ENCODE data around the gene EDA2R. TPM values are rescaled to one million over a fixed set of nuclear protein-coding genes. Genes with fewer than 3 reads are reported as not detected.

EDA2R gene, protein sequence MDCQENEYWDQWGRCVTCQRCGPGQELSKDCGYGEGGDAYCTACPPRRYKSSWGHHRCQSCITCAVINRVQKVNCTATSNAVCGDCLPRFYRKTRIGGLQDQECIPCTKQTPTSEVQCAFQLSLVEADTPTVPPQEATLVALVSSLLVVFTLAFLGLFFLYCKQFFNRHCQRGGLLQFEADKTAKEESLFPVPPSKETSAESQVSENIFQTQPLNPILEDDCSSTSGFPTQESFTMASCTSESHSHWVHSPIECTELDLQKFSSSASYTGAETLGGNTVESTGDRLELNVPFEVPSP
- 0.39 and 1.9 TPM in 2 replicates for total RNA-seq
- polyA plus RNA-seq, result 1.5 and 1.9 TPM in 2 replicates
- polyA plus RNA-seq (2011; cell fraction: cytosol; rRNA removed), result 0.93 and 1.1 TPM in 2 replicates
- polyA plus RNA-seq (2011; cell fraction: nucleus; rRNA removed), result 8.9 and 10.4 TPM in 2 replicates
- 9.9 and 10.1 TPM in 2 replicates for polyA plus RNA-seq (2012)
- polyA minus RNA-seq, result 4.1 and 4.4 TPM in 2 replicates
- not detected for polyA minus RNA-seq (2011; cell fraction: cytosol; rRNA and poly(A)+ RNA removed)
- 2.9 and 5.0 TPM in 2 replicates for polyA minus RNA-seq (2011; cell fraction: nucleus; rRNA and poly(A)+ RNA removed)
- percentile 42 among the genes with signal in this experiment for Bru-seq, nascent RNA
- percentile 30 among the genes with signal in this experiment for BruChase-seq, experiment 1, labeled RNA remaining after a 6-hour chase
- percentile 35 among the genes with signal in this experiment for BruChase-seq, experiment 2, labeled RNA remaining after a 2-hour chase
- long read RNA-seq, partial matches to known transcripts, result 0 of 2 reads
- long read RNA-seq, other reads (novel, unspliced or antisense), result 2 of 2 reads

DNA sequence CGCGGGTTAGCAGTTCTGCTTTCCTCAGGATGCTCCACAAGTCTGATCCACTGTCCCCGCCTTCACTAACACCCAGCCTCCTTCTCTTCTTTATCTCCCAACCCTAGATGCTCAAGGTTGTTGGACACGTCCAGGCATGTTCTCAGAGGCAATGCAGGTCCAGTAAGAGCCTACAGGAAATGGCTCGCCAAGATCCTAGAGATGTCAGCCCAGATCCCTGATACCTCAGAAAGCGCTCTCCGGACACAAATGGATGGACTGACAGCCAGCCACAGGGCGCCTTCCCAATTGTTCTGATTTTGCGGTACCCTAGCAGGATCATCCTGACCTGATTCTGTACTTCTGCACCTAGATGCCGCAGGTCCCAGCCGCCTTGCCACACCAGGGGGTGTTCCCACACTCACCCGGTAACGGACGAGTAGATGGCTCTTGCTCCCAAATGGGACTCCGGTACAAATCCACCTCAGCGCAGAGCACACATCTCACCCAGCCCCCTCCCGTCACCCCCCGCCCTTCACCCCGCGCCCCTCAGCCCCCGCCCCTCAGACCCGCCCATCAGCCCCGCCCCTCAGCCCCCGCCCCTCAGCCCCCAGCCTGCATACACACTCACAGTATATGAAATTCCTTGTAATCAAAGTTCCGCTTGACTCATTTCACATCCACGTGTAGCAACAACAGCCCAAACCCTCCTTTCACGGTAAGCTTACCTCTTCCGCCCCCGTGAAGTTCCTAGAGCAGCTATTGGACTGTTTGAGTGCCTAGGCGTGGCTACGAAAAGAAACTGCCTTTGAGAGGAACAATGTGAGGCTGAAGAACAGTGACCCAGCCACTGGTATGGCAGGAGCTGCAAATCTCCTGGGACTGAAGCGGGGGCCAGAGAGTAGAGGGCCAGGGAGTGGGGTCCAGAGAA is at the start of gene EDA2R:
TSS of gene EDA2R (minus strand) at position 488 of the 910 bp plus-strand sequence. CDS start 23,058 bp downstream, outside the sequence.
- Histone ChIP-seq H3K4me1 (ENCODE audit: control insufficient read depth, extremely low read depth, insufficient read depth, low read length) (no peaks in the 10 kb centered on the region), H3K9ac (replicated peaks; ENCODE audit: extremely low read depth, insufficient read depth, low read length) (no peak within 1 kb of the TSS), H4K20me1 (replicated peaks; ENCODE audit: control insufficient read depth, extremely low read depth, insufficient read depth, low read length) (no peaks in the 10 kb centered on the region), H3K79me2 (ENCODE audit: control insufficient read depth, insufficient read depth, low read length) (no peaks in the 10 kb centered on the region), H3K4me3 (replicated peaks in 1 of 3; ENCODE audit: insufficient read depth in 1 of 3, low read depth in 1 of 3, low read length in 3 of 3) (peak within 1 kb of the TSS; percentile 1 to 37 (median 21)), H3K27me3 (ENCODE audit: control insufficient read depth in 2 of 2, insufficient read depth in 2 of 2, low read length in 2 of 2) (no peaks in the 10 kb centered on the region), H3K27ac (ENCODE audit: insufficient read depth, low read depth, low read length) (peak within 1 kb of the TSS; percentile 17), H3K36me3 (ENCODE audit: control insufficient read depth in 2 of 2, extremely low read depth in 1 of 2, insufficient read depth in 2 of 2, low read length in 2 of 2) (no peaks in the 10 kb centered on the region), H3K9me3 (replicated peaks; ENCODE audit: control insufficient read depth, insufficient read depth, low read length) (no peaks in the 10 kb centered on the region), H3K4me2 (ENCODE audit: insufficient read depth, low read length) (no peak within 1 kb of the TSS), H3K9me1 (replicated peaks; ENCODE audit: control insufficient read depth, extremely low read depth, insufficient read depth, low read length) (no peaks in the 10 kb centered on the region), H2AFZ (ENCODE audit: low read depth, low read length) (no peak within 1 kb of the TSS)
- no TSS peak for BruUV-seq (replicated peaks)
- dilution Hi-C loops (cut with MboI; ENCODE audit: extremely low pct_ligation_motif_present, low sequenced_read_pairs), result no loop called here
- TF ChIP-seq FOS (IDR thresholded peaks at IDR 0.05; ENCODE audit: borderline replicate concordance, insufficient read depth, low read length), result no peak
- no peak for TF ChIP-seq JUN (IDR thresholded peaks at IDR 0.05; ENCODE audit: borderline replicate concordance, insufficient read depth, insufficient read length, low read depth)
- TF ChIP-seq, protein P1, sequence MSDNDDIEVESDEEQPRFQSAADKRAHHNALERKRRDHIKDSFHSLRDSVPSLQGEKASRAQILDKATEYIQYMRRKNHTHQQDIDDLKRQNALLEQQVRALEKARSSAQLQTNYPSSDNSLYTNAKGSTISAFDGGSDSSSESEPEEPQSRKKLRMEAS (IDR thresholded peaks at IDR 0.05; ENCODE audit: insufficient read depth, insufficient read length), result no peak
- TF ChIP-seq POLR2AphosphoS5 (IDR thresholded peaks at IDR 0.05; ENCODE audit: insufficient read depth, low read depth, low read length), result no peak
- TF ChIP-seq MYC (IDR thresholded peaks at IDR 0.05; ENCODE audit: low read depth, low read length), result no peak
- TF ChIP-seq POLR2A (IDR thresholded peaks at IDR 0.05; ENCODE audit: low read depth, low read length), result no peak
- TF ChIP-seq EZH2 (IDR thresholded peaks at IDR 0.05; ENCODE audit: borderline replicate concordance, low read depth, low read length, severe bottlenecking), result no peak
- TF ChIP-seq, protein P2, sequence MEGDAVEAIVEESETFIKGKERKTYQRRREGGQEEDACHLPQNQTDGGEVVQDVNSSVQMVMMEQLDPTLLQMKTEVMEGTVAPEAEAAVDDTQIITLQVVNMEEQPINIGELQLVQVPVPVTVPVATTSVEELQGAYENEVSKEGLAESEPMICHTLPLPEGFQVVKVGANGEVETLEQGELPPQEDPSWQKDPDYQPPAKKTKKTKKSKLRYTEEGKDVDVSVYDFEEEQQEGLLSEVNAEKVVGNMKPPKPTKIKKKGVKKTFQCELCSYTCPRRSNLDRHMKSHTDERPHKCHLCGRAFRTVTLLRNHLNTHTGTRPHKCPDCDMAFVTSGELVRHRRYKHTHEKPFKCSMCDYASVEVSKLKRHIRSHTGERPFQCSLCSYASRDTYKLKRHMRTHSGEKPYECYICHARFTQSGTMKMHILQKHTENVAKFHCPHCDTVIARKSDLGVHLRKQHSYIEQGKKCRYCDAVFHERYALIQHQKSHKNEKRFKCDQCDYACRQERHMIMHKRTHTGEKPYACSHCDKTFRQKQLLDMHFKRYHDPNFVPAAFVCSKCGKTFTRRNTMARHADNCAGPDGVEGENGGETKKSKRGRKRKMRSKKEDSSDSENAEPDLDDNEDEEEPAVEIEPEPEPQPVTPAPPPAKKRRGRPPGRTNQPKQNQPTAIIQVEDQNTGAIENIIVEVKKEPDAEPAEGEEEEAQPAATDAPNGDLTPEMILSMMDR (IDR thresholded peaks at IDR 0.05; ENCODE audit: extremely low read depth in 1 of 2, insufficient read depth in 1 of 2, low read depth in 1 of 2, low read length in 2 of 2), result no peak
- TF ChIP-seq GATA2 (IDR thresholded peaks at IDR 0.05; ENCODE audit: insufficient read depth, insufficient read length, low read depth, low read length), result no peak
- CTCF ChIA-PET, result no interaction called here
- intact Hi-C loops (cut with micrococcal nuclease), result no loop called here
- FAIRE-seq, result peak; percentile 66
- peak; percentile 30 for DNase-seq (ENCODE audit: low read depth, low spot score)
- POLR2A ChIA-PET, result no interaction called here

Measured in endothelial cell of umbilical vein (primary cell).